Measurements from ENCODE around the gene CLEC5A.
A peak's percentile ranks its signal among the peaks of the same experiment; 100 is the strongest.
"Not testable (repeated sequence)": the region's sequence is repeated elsewhere in the genome, so short reads cannot be mapped to it uniquely, and the experiment has no call there.

The CLEC5A gene

GRCh38 chr7:141946796-141947195 is at the start of gene CLEC5A:
CLEC5A (minus strand) TSS chr7:141946974; CDS start chr7:141946292, 682 bp downstream.
- no peak for DNase-seq

- no peak for DNase-seq
These were observed 46.6 kb upstream of the CLEC5A start for GRCh38 chr7:141993354-141993753.

- no peak for DNase-seq
These were observed 45.9 kb upstream of the CLEC5A start for GRCh38 chr7:141992688-141993087.

GRCh38 chr7:141992156-141992555 is 45.4 kb upstream of the CLEC5A start:
- DNase-seq: no peak

GRCh38 chr7:141991140-141991539 is 44.4 kb upstream of the CLEC5A start:
- DNase-seq: no peak

GRCh38 chr7:141990011-141990725 is 43.4 kb upstream of the CLEC5A start:
- DNase-seq: no peak

- not testable (repeated sequence) for DNase-seq
These were observed 41.0 kb upstream of the CLEC5A start for GRCh38 chr7:141987803-141988202.

GRCh38 chr7:141986923-141987322 is 40.1 kb upstream of the CLEC5A start:
- DNase-seq: no peak

GRCh38 chr7:141985926-141986325 is 39.2 kb upstream of the CLEC5A start:
- not testable (repeated sequence) for DNase-seq

- DNase-seq: no peak
These were observed 32.8 kb upstream of the CLEC5A start for GRCh38 chr7:141979568-141979967.

- no peak for DNase-seq
These were observed 31.6 kb upstream of the CLEC5A start for GRCh38 chr7:141978351-141978750.

- DNase-seq: no peak
These were observed 29.9 kb upstream of the CLEC5A start for GRCh38 chr7:141976524-141977245.

- DNase-seq: peak; percentile 40
These were observed 29.2 kb upstream of the CLEC5A start for GRCh38 chr7:141975806-141976523.

- DNase-seq: no peak
These were observed 28.1 kb upstream of the CLEC5A start for GRCh38 chr7:141974831-141975230.

- DNase-seq: no peak
These were observed 26.9 kb upstream of the CLEC5A start, which contains the start of gene TAS2R38 for GRCh38 chr7:141973673-141974072. TAS2R38 (minus strand) TSS chr7:141973773; CDS start chr7:141973689, 84 bp downstream.

- no peak for DNase-seq
These were observed 14.1 kb upstream of the CLEC5A start for GRCh38 chr7:141960687-141961422.

GRCh38 chr7:141956084-141956483 is 9.3 kb upstream of the CLEC5A start:
- DNase-seq: no peak

- DNase-seq: no peak
These were observed 7.6 kb upstream of the CLEC5A start for GRCh38 chr7:141954334-141954733.

GRCh38 chr7:141952461-141952860 is 5.7 kb upstream of the CLEC5A start:
- DNase-seq: no peak

- no peak for DNase-seq
These were observed 4.0 kb upstream of the CLEC5A start for GRCh38 chr7:141950806-141951205.

- no peak for DNase-seq
These were observed 3.1 kb upstream of the CLEC5A start for GRCh38 chr7:141949911-141950310.

- no peak for DNase-seq
These were observed 2.7 kb upstream of the CLEC5A start for GRCh38 chr7:141949451-141949850.

GRCh38 chr7:141949021-141949420 is 2.2 kb upstream of the CLEC5A start:
- no peak for DNase-seq

All from activated gamma-delta T cell treated with Interleukin-2 at 50 U/mL for 16 hours (primary cell).